NCI-H82 treated with DMSO at 0.1 percent for 48 hours (cell line): ENCODE results near the gene TOX3.
A peak's percentile ranks its signal among the peaks of the same experiment; 100 is the strongest.

Experiments
- DNase-seq: peaks from one replicate; lab custom pipeline; 2025; ENCODE audit not compliant: unreplicated experiment; lab: John Stamatoyannopoulos, UW

The TOX3 gene

DNA sequence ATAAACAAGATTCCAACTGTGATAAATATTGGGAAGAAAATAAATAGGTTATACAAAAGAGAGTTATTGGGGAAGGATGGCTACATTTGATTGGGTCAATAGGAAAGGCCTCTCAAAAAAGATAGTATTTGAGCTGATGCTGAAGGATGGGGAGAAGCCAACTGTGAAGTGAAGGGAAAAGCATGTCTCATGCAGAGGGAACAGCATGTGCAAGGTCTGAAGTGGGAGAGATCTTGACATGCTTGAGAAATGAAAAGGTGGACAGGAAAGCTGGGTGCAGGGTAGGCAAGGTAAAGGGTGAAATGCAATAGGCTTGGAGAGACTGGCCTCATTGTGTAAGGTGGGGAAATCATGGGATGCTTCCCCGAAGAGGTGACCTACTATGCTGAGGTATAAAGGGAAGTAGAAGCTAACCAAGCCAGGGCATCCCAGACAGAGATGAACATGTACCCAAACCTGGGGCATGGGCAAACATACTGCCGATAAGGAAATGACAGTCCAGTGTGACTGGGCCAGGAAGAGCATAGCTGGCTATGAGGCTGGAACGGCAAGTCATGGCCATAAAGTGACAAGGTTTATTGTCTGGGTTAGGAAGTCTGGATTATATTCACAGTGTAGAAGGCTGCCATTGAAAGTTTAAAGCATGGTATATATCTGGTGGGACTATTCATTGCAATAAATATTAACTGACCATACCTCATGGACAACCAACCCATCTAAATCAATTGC, 91.2 kb downstream of the TOX3 start:
- DNase-seq: no peak

DNA sequence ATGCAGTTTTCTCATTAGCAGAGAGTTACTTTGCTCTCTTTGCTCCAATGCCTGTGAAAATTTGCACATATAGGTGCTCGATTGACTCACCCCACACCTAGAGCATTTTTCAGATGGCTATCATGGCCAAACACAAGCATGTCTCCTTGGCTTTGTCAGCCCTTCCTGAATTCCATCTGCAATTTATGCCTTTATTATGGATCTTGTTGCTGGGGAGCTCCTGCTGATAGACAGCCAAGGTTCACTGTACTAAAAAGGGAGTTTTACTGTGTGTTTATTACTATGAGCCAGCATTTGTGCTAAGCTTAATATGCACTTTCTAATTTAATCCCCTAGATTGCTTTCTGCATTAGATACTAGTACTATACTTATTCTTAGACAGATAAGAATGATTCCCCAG, 93.3 kb downstream of the TOX3 start:
- DNase-seq: no peak

DNA sequence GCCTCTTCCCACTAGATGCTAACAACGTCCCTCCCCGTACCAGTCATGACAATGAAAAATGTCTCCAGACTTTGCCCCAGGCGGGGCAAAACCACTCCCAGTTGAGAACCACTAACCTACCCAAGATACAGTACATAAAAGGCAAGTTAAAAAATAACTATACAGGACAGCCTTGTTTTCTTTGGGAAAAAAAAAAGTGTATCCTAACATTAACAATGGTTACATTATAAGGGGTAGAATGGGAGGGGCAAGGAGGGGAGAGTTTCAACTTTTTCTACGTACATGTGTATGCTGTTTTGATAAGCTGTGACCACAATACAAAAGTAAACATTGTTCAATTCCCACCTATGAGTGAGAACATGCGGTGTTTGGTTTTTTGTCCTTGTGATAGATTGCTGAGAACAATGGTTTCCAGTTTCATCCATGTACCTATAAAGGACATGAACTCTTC, 94.9 kb downstream of the TOX3 start:
- no peak for DNase-seq

- no peak for DNase-seq
These were observed 96.0 kb downstream of the TOX3 start for GRCh38 chr16:52450916-52451315.

DNA sequence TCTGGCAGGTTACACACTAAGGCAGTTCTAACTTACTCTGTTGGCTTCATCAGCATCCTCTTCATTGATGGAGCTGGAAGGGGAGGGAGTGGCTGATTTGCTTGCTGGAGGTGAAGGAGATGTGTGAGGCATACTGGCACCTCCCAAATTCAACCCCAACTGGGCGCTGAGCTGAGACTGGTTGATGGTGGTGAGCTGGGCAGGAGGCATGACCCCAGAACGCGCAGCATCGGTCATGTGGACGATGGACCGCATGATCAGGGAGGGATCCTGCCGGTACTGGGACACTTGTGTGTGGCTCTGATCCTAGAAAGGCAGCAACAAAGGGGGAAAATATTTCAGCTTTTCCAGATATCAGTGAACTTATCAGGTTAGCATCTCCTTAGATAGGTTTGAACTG, 96.7 kb downstream of the TOX3 start:
- no peak for DNase-seq

- no peak for DNase-seq
These were observed 100.9 kb downstream of the TOX3 start for GRCh38 chr16:52446080-52446479.

DNA sequence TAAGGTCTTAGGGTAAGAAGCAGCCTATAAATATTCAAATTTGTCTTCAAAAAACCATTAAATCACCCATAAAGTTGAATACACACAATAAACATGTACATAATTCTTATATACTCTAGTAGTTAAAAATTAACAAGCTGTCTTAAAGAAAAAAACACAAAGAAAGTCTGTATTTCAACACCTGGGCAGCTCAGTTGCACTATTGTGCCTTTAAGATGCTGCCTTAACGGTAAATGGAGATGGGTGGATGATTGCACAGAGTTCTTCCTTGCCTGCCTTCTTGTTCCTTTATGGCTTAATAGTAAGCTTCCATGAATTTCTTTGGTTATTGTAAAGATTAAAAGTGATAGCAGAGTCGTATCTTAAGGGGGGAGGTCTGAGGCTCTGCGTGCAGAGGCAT, 105.1 kb downstream of the TOX3 start:
- no peak for DNase-seq

DNA sequence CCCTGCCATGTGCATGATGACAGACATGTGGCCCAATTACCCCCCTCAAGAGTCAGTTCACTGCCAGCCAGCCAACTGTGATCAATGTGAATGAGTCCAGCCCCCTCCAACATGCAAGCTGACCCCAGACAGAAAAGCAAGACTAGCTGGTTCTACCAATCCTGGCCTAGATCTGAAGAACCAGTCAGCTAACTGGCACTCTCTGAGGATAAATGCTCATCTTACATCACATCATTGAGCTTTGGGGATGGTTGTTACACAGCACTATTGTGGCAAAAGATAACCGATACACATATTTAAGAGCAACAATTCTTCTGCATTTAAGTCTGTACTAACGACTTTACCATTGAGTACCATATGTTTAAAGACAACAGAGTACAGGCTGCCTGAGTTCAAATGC, 106.7 kb downstream of the TOX3 start:
- DNase-seq: no peak

DNA sequence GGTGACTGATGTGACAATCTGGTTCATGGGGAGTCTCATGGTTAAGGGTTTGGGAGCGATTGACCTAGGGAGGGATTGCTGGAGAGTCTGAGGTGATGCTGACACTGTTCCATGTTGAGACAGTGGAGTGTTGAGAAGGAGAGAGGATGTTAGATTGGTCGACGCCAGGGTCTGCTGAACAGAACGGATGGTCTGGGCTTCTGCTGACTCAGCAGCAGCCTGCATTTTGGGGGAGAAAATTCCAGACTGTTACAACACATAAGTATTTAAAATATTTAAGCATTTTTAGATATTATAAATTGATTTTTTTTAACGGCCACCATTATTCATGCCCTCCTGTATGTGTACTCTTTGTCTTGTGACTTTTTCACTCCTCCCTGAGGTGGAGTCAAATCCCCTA, 107.2 kb downstream of the TOX3 start:
- DNase-seq: no peak

- no peak for DNase-seq
These were observed 107.7 kb downstream of the TOX3 start for GRCh38 chr16:52439171-52439701.

- no peak for DNase-seq
These were observed 109.7 kb downstream of the TOX3 start for GRCh38 chr16:52437277-52437670.

DNA sequence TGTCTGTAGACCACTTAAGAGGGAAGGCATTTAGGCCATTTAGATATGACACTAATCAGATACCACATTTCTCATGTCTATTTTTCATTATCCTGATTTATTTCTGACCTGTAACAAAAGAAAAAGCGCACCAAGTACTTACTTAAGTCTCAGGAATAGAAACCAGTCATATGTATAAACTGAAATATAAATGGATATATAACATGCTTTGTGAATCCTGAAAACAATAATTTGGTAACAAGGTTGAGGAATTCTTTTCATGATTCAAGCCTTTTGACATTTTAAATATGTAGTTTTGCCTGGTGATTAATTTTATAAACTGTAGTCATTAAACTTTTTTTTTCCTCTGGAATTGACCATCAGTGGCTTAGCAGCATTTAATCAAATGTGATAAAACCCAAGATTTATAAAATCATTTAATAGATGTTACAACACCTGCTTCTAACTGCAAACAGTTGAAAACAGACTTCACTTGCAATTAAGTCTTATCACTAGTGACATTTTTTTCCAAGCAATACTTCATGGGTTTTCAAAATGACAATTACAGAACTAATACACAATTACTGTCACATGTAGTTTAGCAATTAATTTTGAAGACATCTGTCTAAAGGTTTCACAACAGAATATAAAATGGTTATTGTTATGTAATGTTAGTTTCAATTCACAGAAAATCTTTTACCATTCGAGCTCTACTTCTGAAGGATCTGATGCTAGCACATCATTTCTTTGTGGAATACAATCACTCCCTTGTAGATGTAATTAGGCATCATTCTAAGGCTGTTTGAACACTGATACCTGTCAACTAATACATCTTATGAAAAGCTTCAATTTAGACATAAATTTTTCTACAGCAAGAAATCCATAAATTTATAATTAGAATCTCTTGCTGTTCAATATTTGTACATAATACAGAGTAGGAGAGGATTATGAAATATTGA, 110.3 kb downstream of the TOX3 start:
- no peak for DNase-seq

- no peak for DNase-seq
These were observed 112.7 kb downstream of the TOX3 start for GRCh38 chr16:52434224-52434623.

DNA sequence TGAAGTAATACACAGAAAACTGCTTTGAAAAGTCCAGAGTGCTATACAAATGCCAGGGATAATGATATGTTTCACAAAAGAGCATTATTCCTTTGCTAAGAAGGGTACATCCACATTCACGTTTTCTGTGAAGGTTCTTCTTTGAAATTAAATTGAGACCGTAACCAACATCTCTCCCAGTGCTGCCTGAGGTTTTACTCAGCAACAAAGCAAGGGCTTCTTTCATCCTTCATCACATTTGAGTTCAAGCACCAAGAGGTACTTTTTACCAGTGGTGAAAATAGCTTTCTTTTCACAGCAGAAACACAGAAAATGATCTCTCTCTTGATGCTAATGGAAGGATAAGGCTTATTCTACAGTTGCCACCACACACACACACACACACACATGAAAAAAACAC, 113.3 kb downstream of the TOX3 start:
- no peak for DNase-seq

- no peak for DNase-seq
These were observed 122.4 kb downstream of the TOX3 start for GRCh38 chr16:52424591-52424990.

GRCh38 chr16:52422307-52422706, 124.6 kb downstream of the TOX3 start:
- peak; percentile 19 for DNase-seq

- DNase-seq: no peak
These were observed 128.7 kb downstream of the TOX3 start for GRCh38 chr16:52418201-52418600.

GRCh38 chr16:52416888-52417287, 130.1 kb downstream of the TOX3 start:
- no peak for DNase-seq

DNA sequence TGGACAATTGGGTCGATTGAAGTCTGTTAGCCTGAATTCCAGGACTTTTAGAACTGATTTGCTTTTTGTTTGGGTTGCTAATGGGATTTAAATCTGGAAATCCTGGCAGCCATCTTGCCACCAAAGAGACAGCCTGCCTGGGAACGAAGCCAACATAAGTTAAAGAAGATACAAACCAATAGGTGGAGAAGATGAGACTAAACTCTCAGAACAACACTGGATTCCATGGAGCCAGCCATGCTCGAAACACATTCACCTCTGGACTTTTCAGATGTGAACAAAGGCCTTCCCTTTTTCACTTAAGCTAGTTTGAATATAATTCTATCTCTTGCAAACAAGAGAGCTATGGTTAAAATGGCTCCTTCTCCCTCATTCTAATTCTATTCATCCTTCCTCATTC, 135.9 kb downstream of the TOX3 start:
- no peak for DNase-seq

DNA sequence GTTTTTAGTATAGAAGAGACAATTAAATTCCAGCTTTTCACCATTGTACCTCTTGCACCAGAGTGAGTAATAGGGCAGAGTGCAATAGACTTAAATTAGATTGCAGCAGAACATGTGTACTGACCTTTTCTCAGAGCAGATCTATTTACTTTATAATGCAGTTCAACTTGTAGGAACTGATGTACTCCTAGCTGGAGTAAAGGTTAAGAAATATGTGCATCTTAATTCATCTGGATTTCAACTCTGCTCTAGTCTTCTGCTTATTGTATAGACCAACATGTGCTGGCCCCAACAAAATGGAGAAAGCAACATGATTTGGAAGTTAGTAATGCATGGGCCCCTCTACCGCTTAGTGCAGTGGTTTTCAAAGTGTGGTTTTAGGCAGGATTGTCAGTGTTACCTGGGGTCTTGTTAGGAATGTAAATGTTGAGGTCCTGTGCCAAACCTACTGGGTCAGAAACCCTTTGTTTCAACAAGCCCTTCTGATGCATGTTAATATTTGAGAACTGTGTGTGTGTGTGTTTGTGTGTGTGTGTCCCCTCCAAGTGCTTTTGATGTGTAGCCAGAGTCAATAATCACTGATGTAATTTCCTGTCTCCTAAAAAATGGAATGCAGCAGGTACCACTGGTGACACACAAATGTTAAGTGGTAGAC, 138.6 kb downstream of the TOX3 start:
- DNase-seq: no peak

- no peak for DNase-seq
These were observed 139.2 kb downstream of the TOX3 start for GRCh38 chr16:52407778-52408177.
